Measurements from ENCODE around the gene MOGAT1. TPM values are rescaled to one million over a fixed set of nuclear protein-coding genes. Genes with fewer than 3 reads are reported as not detected.

Gene MOGAT1
- polyA plus RNA-seq, 1 of the 3 experiments (the other 2 are of a cell fraction): not detected

DNA sequence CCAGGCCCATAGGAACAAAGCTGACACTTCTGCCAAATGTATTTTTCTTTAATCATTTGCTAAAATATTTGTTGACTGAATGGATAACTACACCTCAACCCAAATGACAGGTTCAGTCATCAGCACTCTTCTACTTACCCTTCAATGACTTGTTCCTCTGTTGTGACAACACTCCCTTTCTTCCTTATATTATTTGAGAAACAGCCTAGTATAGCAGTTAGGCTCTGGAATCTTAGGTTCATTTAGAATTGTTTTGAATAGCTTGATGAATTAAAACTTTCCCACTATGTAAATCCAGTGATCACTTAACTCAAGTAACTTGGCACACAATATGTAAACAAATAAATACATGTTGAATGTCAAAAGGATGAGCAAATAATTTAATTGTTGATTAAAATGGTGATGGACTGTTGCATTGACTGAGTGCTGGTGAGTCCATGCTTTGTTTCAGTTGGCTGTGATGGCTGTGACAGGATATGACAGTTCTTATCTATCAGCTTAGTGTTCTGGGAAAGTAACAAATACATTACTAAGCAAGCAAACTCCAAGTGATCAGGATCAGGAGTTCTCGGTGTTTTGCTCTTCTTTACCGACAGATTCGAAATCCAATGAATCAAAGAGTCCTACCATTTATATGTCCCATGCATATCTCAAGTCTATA is 2.8 kb upstream of the MOGAT1 start:
- Histone ChIP-seq H3K27me3 (ENCODE audit: insufficient read depth) (peaks cover 5% of the 10 kb centered on the region; the same call in 1 of the 2 replicates), H3K9me3 (no peaks in the 10 kb centered on the region), H3K9me2 (no peaks in the 10 kb centered on the region), H3K4me3 (ENCODE audit: low read depth in 2 of 2, low read length in 1 of 2) (no peak overlapping the region), H3K79me2 (ENCODE audit: insufficient read depth) (no peaks in the 10 kb centered on the region), H2AFZ (ENCODE audit: low read depth) (no peak overlapping the region), H4K20me1 (ENCODE audit: insufficient read depth) (no peaks in the 10 kb centered on the region), H3K4me1 (ENCODE audit: control insufficient read depth in 1 of 2, insufficient read depth in 2 of 2, low read depth in 1 of 2, low read length in 1 of 2) (peaks cover 0 to 9% of the 10 kb centered on the region in 2 experiments; a peak in 1 of 4 replicates), H3F3A (replicated peaks; ENCODE audit: insufficient read depth) (no peaks in the 10 kb centered on the region), H3K4me2 (no peak overlapping the region), H3K27ac (ENCODE audit: low read depth in 2 of 2, low read length in 1 of 2) (no peak overlapping the region), H3K36me3 (replicated peaks in 1 of 2; ENCODE audit: control insufficient read depth in 1 of 2, insufficient read depth in 2 of 2, low read length in 1 of 2) (no peaks in the 10 kb centered on the region), H3K9ac (no peak overlapping the region)
- no peak for DNase-seq
- 90% methylated on average over 3 of the region's 3 CpGs for WGBS (ENCODE audit: low lambda C conversion rate)
- TF ChIP-seq RCOR1 (IDR thresholded peaks at IDR 0.05; ENCODE audit: low read length) (no peak), SIN3A (IDR thresholded peaks at IDR 0.05; ENCODE audit: borderline replicate concordance, low read depth, low read length) (no peak), FOXM1 (IDR thresholded peaks at IDR 0.05; ENCODE audit: low read depth) (no peak), CHD2 (IDR thresholded peaks at IDR 0.05; ENCODE audit: low read length, partially characterized antibody) (no peak), RAD21 (IDR thresholded peaks at IDR 0.05; ENCODE audit: low read length) (no peak), FOSL2 (IDR thresholded peaks at IDR 0.05; ENCODE audit: borderline replicate concordance, low read depth) (no peak), ELF1 (IDR thresholded peaks at IDR 0.05) (no peak), GATA2 (CRISPR knock-in tag; IDR thresholded peaks at IDR 0.05) (no peak), YY1 (IDR thresholded peaks at IDR 0.05; ENCODE audit: low read depth) (no peak), NFIC (IDR thresholded peaks at IDR 0.05; ENCODE audit: borderline replicate concordance) (no peak), EP300 (IDR thresholded peaks at IDR 0.05; ENCODE audit: borderline replicate concordance in 1 of 2, low read depth in 1 of 2, low read length in 1 of 2) (no peak)
- TF ChIP-seq, protein P1, sequence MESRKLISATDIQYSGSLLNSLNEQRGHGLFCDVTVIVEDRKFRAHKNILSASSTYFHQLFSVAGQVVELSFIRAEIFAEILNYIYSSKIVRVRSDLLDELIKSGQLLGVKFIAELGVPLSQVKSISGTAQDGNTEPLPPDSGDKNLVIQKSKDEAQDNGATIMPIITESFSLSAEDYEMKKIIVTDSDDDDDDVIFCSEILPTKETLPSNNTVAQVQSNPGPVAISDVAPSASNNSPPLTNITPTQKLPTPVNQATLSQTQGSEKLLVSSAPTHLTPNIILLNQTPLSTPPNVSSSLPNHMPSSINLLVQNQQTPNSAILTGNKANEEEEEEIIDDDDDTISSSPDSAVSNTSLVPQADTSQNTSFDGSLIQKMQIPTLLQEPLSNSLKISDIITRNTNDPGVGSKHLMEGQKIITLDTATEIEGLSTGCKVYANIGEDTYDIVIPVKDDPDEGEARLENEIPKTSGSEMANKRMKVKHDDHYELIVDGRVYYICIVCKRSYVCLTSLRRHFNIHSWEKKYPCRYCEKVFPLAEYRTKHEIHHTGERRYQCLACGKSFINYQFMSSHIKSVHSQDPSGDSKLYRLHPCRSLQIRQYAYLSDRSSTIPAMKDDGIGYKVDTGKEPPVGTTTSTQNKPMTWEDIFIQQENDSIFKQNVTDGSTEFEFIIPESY (IDR thresholded peaks at IDR 0.05; ENCODE audit: borderline replicate concordance, low read depth): no peak
- TF ChIP-seq, protein P2, sequence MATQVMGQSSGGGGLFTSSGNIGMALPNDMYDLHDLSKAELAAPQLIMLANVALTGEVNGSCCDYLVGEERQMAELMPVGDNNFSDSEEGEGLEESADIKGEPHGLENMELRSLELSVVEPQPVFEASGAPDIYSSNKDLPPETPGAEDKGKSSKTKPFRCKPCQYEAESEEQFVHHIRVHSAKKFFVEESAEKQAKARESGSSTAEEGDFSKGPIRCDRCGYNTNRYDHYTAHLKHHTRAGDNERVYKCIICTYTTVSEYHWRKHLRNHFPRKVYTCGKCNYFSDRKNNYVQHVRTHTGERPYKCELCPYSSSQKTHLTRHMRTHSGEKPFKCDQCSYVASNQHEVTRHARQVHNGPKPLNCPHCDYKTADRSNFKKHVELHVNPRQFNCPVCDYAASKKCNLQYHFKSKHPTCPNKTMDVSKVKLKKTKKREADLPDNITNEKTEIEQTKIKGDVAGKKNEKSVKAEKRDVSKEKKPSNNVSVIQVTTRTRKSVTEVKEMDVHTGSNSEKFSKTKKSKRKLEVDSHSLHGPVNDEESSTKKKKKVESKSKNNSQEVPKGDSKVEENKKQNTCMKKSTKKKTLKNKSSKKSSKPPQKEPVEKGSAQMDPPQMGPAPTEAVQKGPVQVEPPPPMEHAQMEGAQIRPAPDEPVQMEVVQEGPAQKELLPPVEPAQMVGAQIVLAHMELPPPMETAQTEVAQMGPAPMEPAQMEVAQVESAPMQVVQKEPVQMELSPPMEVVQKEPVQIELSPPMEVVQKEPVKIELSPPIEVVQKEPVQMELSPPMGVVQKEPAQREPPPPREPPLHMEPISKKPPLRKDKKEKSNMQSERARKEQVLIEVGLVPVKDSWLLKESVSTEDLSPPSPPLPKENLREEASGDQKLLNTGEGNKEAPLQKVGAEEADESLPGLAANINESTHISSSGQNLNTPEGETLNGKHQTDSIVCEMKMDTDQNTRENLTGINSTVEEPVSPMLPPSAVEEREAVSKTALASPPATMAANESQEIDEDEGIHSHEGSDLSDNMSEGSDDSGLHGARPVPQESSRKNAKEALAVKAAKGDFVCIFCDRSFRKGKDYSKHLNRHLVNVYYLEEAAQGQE (IDR thresholded peaks at IDR 0.05; ENCODE audit: low read depth, low read length): no peak
- TF ChIP-seq, protein P3, sequence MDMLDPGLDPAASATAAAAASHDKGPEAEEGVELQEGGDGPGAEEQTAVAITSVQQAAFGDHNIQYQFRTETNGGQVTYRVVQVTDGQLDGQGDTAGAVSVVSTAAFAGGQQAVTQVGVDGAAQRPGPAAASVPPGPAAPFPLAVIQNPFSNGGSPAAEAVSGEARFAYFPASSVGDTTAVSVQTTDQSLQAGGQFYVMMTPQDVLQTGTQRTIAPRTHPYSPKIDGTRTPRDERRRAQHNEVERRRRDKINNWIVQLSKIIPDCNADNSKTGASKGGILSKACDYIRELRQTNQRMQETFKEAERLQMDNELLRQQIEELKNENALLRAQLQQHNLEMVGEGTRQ (IDR thresholded peaks at IDR 0.05; ENCODE audit: borderline replicate concordance, low read depth, low read length): no peak
- TF ChIP-seq, protein P4, sequence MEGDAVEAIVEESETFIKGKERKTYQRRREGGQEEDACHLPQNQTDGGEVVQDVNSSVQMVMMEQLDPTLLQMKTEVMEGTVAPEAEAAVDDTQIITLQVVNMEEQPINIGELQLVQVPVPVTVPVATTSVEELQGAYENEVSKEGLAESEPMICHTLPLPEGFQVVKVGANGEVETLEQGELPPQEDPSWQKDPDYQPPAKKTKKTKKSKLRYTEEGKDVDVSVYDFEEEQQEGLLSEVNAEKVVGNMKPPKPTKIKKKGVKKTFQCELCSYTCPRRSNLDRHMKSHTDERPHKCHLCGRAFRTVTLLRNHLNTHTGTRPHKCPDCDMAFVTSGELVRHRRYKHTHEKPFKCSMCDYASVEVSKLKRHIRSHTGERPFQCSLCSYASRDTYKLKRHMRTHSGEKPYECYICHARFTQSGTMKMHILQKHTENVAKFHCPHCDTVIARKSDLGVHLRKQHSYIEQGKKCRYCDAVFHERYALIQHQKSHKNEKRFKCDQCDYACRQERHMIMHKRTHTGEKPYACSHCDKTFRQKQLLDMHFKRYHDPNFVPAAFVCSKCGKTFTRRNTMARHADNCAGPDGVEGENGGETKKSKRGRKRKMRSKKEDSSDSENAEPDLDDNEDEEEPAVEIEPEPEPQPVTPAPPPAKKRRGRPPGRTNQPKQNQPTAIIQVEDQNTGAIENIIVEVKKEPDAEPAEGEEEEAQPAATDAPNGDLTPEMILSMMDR (IDR thresholded peaks at IDR 0.05): no peak
- ChIA-PET CTCF (interaction anchor here (2.1 kb wide), 1 partner anchor 22 kb away, joined by 11 read pairs; no protein-coding TSS in a partner anchor), POLR2A (no interaction called here)

All from SK-N-SH (cell line).